GM12873 (cell line): Measurements from ENCODE around the gene FRMD1.

Source experiments
- TF ChIP-seq, protein P1 (sequence below): IDR thresholded peaks from 2 replicates; pipeline ENCODE4 v1.5.1; 2012; ENCODE audit warnings: low read depth, mild to moderate bottlenecking, moderate library complexity, low read length, control low read depth; ENCODE audit not compliant: insufficient read depth; ENCODE audit errors: missing control alignments

The FRMD1 gene

DNA sequence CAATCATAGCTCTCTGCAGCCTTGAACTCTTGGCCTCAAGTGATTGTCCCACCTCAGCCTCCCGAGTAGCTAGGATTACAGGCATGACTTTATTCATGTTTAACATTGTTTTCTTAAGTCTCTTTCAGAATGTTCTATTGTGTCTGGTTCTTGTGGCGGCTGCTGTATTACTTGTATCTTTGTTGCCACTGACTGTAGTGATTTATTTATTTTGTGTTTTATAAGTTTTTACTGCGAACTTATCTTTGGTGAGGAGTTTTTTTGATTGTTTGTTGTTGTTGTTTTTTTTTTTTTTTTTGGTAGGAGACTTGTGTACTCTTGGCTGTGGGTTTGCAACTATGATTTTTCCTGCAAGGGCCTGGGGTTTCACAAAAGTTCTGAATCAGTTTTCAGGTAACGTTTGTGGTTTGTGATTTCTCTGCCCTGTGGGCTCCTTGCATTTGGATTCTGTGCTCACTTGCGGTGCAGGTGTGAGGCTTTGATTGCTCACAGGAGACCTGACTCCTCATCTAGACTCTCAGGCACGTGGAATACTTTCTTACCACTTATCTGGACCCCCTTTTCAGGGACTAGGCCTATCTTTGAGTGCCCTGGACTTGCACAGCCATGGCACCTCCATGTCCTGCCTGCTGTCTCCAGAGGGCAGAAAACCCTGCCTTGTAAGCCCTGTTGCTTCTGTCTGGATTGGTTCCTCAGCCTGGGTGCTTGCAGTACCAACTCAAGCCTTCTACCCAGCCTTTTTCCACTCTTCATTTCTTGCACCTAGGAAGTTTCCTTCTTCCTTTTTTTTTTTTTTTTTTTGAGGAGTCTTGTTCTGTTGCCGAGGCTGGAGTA lies 56.3 kb downstream of the FRMD1 start:
- TF ChIP-seq, protein P1, sequence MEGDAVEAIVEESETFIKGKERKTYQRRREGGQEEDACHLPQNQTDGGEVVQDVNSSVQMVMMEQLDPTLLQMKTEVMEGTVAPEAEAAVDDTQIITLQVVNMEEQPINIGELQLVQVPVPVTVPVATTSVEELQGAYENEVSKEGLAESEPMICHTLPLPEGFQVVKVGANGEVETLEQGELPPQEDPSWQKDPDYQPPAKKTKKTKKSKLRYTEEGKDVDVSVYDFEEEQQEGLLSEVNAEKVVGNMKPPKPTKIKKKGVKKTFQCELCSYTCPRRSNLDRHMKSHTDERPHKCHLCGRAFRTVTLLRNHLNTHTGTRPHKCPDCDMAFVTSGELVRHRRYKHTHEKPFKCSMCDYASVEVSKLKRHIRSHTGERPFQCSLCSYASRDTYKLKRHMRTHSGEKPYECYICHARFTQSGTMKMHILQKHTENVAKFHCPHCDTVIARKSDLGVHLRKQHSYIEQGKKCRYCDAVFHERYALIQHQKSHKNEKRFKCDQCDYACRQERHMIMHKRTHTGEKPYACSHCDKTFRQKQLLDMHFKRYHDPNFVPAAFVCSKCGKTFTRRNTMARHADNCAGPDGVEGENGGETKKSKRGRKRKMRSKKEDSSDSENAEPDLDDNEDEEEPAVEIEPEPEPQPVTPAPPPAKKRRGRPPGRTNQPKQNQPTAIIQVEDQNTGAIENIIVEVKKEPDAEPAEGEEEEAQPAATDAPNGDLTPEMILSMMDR, result no peak

- TF ChIP-seq, protein P1, result no peak
Measured at GRCh38 chr6:168021581-168021980, 57.4 kb downstream of the FRMD1 start.

- TF ChIP-seq, protein P1, result no peak
Measured at GRCh38 chr6:168020242-168020641, 58.8 kb downstream of the FRMD1 start.

DNA sequence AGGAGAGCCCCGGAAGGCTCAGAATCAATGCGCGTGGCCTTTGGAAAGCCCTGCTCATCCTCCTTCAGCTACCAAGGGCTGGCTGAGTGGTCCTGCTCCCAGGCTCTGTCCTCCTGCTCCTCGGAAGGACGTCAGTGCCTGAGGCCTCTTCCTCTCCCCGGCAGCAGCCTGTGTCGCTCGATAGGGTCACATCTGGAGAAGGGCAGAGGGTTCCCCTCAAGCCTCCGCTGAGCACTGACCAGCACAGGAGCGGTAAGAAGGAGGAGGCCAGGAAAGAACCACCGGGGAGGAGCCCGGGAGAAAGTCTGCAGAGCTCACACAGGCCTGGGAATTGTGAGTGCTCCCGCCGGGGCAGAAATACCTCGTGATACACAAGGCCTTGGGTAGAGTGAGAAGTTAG lies 60.3 kb downstream of the FRMD1 start:
- TF ChIP-seq, protein P1, result no peak

GRCh38 chr6:168017629-168018028 lies 61.4 kb downstream of the FRMD1 start:
- TF ChIP-seq, protein P1, result no peak

GRCh38 chr6:168016721-168017525 lies 62.1 kb downstream of the FRMD1 start:
- TF ChIP-seq, protein P1, result no peak

- TF ChIP-seq, protein P1, result no peak
Measured at GRCh38 chr6:168016176-168016620, 62.8 kb downstream of the FRMD1 start.
